Epithelial cell of alveolus of lung (primary cell): ENCODE results near the gene ZNF24. TPM values are rescaled to one million over a fixed set of nuclear protein-coding genes. Genes with fewer than 3 reads are reported as not detected.

Experiments used
- total RNA-seq: library from RNA; depleted of rRNA; stranded (reverse); fragments of >200 nt; gene quantifications from 2 replicates; pipeline ENCODE4 v1.2.1, GENCODE V29; 2015

ZNF24 gene
- 22.6 and 31.5 TPM in 2 replicates for total RNA-seq

GRCh38 chr18:35343936-35344735, at the start of gene ZNF24:
ZNF24 (minus strand) TSS chr18:35344420; CDS start chr18:35340650, 3,770 bp downstream.

DNA sequence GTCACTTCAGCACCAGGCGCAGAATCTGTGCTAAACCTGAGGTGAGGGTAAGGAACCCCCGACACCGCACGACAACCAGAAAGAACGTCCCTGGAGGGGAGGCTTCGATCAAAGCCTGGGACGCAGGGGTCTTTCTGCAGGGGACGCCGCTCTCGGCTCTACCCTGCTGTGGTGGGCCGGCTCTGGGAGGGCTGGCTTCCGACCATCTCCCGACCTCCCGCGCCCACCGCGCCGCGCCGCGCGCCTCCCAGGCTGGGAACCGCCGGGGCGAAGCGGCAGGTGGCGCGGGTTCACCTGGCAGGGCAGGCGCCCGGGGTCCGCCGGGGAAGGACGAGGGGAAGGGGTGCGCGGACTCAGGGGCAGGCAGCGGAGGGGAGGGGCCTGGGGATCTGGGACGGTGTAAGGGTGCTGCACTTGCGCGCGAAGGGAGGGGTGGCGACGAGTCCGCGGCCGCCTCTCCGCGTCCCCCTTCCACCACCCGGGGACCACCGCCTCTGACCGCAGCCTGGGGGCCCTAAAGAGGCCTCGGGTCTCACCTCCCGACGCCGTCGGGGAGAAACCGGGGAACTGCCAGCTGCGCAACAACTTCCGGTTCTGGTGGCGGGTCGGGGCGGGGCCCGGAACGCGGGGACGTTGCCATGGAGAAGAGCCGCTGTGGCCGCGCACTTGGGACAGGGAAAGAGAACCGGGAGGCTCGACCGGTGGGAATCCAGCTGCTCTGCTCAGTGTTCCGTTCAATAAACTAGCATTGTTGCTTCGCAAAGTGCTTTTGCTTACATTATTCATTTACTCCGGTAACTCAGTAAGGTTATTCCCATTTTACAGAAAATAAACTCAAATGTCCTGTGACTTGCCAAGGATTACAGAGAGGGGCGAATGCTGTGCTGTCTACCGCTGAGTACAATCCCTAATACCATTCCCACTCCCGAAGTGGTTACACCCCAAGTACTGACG, 32.8 kb upstream of the ZNF24 start, which contains the start of gene ZNF396:
Gene ZNF396, minus strand, starts transcription at position 596 of the 954 bp plus-strand sequence. CDS start 3,045 bp downstream, outside the sequence.

GRCh38 chr18:35290094-35290735, 54.0 kb downstream of the ZNF24 start, which contains the start of gene ZSCAN30:
ZSCAN30 (minus strand) TSS chr18:35290229; CDS start chr18:35264352, 25,877 bp downstream.

Other genes starting within 250 kb of the ZNF24 start
- 3.9 and 21.5 TPM in 2 replicates for gene ZNF397, start 103.4 kb downstream of the ZNF24 start, total RNA-seq
- 15.1 and 21.6 TPM in 2 replicates for gene ZSCAN30, start 54.2 kb downstream of the ZNF24 start, total RNA-seq
- gene ZNF396, start 32.9 kb upstream of the ZNF24 start, total RNA-seq, result 0.78 and 1.4 TPM in 2 replicates
- 5.2 and 5.8 TPM in 2 replicates for gene INO80C, start 153.5 kb upstream of the ZNF24 start, total RNA-seq
- 46.2 and 64.6 TPM in 2 replicates for gene GALNT1, start 237.3 kb upstream of the ZNF24 start, total RNA-seq